Glutamatergic neuron (in vitro differentiated cells): ENCODE measurements around the gene EHBP1L1. TPM values are rescaled to one million over a fixed set of nuclear protein-coding genes. Genes with fewer than 3 reads are reported as not detected.

Experiments
- DNase-seq: peaks from one replicate; pipeline ENCODE4 v3.0.0; 2022
- H3K27ac Mint-ChIP-seq: one replicate; pipeline ENCODE4 v1.8.0; 2020; ENCODE audit warnings: mild to moderate bottlenecking, mixed read lengths, inconsistent platforms; ENCODE audit not compliant: unreplicated experiment
- H3K27me3 Mint-ChIP-seq: one replicate; pipeline ENCODE4 v1.8.0; 2020; ENCODE audit warnings: mild to moderate bottlenecking, moderate library complexity, mixed read lengths, inconsistent platforms; ENCODE audit not compliant: unreplicated experiment
- H3K36me3 Mint-ChIP-seq: one replicate; pipeline ENCODE4 v1.8.0; 2020; ENCODE audit warnings: mild to moderate bottlenecking, mixed read lengths, inconsistent platforms; ENCODE audit not compliant: unreplicated experiment
- H3K4me1 Mint-ChIP-seq: one replicate; pipeline ENCODE4 v1.8.0; 2020; ENCODE audit warnings: mild to moderate bottlenecking, low read depth, mixed read lengths, inconsistent platforms; ENCODE audit not compliant: unreplicated experiment
- H3K4me3 Mint-ChIP-seq: one replicate; pipeline ENCODE4 v1.8.0; 2020; ENCODE audit warnings: mild to moderate bottlenecking, mixed read lengths, inconsistent platforms; ENCODE audit not compliant: unreplicated experiment
- H3K9me3 Mint-ChIP-seq: one replicate; pipeline ENCODE4 v1.8.0; 2020; ENCODE audit warnings: mild to moderate bottlenecking, moderate library complexity, mixed read lengths, inconsistent platforms; ENCODE audit not compliant: unreplicated experiment
- long read RNA-seq: library from polyadenylated mRNA; unstranded; transcript quantifications from one replicate; pipeline ENCODE4 v2.0.0, GENCODE V29; 2020; ENCODE audit not compliant: unreplicated experiment
- total RNA-seq: library from RNA; stranded (reverse); fragmentation: NEBNext Ultra II Directional; extraction: Animal tissue kit (Norgen Biotek cat#: 25700); gene quantifications from one replicate; pipeline ENCODE4 v1.2.1, GENCODE V29; 2021; ENCODE audit not compliant: unreplicated experiment
- TF ChIP-seq, protein P1 (sequence below): fragments of 200-600 bp; sonication (generic); IDR thresholded peaks from one replicate; pipeline ENCODE4 v1.5.0; 2021; ENCODE audit not compliant: partially characterized antibody, unreplicated experiment

EHBP1L1 gene
- total RNA-seq = 14.2 TPM
- long read RNA-seq, partial matches to known transcripts = 1 of 5 reads
- long read RNA-seq, other reads (novel, unspliced or antisense) = 1 of 5 reads

DNA sequence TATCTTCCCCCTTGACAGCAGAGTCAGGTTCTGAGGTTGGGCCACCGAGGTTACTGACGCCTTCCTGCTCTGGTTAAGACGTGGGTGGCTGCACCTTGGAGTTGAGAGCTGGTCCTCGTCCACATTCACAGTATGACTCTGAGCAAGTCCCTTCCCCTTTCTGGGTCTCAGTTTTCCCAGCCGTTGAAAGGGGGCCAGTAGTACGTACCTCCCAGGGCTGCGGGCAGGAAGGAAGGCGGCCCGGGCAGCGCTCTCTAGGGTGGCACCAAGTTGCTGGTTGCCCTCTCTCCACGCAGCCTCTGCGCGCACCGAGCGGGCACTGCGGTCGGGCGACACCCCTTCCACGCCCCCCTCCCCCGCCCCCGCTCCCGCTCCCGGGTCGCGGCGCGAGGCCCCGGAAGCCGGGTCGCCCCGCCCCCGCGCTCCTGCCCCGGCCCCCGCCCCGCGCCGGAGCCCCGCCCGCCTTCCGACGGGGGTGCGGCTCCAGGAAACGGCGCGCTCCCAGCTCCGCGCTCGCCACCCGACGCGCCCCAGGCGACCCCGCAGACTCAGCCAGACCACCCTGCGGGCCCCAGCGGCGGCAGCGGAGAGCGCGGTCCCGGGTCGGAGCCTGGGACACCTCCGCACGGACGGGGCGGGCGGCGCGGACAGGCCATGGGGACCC, at the start of gene EHBP1L1:
EHBP1L1 (plus strand) TSS at position 486 of the 664 bp plus-strand sequence. CDS start 250 bp downstream, outside the sequence.
- Mint-ChIP-seq H3K27me3 (peaks cover 22% of the 10 kb centered on the region), H3K4me1 (peaks cover 20% of the 10 kb centered on the region), H3K27ac (peak within 1 kb of the TSS; percentile 52), H3K36me3 (no peaks in the 10 kb centered on the region), H3K9me3 (peaks cover 25% of the 10 kb centered on the region), H3K4me3 (peak within 1 kb of the TSS; percentile 85)
- no peak for DNase-seq
- TF ChIP-seq, protein P1, sequence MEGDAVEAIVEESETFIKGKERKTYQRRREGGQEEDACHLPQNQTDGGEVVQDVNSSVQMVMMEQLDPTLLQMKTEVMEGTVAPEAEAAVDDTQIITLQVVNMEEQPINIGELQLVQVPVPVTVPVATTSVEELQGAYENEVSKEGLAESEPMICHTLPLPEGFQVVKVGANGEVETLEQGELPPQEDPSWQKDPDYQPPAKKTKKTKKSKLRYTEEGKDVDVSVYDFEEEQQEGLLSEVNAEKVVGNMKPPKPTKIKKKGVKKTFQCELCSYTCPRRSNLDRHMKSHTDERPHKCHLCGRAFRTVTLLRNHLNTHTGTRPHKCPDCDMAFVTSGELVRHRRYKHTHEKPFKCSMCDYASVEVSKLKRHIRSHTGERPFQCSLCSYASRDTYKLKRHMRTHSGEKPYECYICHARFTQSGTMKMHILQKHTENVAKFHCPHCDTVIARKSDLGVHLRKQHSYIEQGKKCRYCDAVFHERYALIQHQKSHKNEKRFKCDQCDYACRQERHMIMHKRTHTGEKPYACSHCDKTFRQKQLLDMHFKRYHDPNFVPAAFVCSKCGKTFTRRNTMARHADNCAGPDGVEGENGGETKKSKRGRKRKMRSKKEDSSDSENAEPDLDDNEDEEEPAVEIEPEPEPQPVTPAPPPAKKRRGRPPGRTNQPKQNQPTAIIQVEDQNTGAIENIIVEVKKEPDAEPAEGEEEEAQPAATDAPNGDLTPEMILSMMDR = no peak

DNA sequence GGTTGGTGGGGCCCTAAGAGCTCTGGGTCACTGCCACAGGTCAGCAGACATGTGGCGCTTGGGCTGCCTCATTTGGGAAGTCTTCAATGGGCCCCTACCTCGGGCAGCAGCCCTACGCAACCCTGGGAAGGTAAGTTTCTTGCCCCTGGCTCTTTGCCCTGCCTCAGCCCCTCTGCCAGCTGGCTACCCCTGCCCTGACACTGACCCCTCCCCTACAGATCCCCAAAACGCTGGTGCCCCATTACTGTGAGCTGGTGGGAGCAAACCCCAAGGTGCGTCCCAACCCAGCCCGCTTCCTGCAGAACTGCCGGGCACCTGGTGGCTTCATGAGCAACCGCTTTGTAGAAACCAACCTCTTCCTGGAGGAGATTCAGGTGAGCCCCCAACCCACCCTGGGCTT, 49.1 kb upstream of the EHBP1L1 start:
- Mint-ChIP-seq H3K27ac (no peak overlapping the region), H3K4me1 (peaks cover 9% of the 10 kb centered on the region)
- TF ChIP-seq, protein P1 = no peak

GRCh38 chr11:65528819-65529350, 47.0 kb upstream of the EHBP1L1 start:
- Mint-ChIP-seq H3K4me3 (no peak overlapping the region), H3K36me3 (no peaks in the 10 kb centered on the region)
- TF ChIP-seq, protein P1 = no peak

More for the DNA sequence above, 49.1 kb upstream of the EHBP1L1 start:
- Mint-ChIP-seq H3K9me3 (peaks cover 1% of the 10 kb centered on the region), H3K4me3 (peak overlapping the region; percentile 49), H3K36me3 (no peaks in the 10 kb centered on the region), H3K27me3 (peaks cover 2% of the 10 kb centered on the region)
- DNase-seq = no peak

GRCh38 chr11:65529475-65530156, 46.2 kb upstream of the EHBP1L1 start:
- TF ChIP-seq, protein P1 = no peak
- no peak for DNase-seq
- no peak overlapping the region for H3K27ac Mint-ChIP-seq
- no peaks in the 10 kb centered on the region for H3K36me3 Mint-ChIP-seq
- H3K4me3 Mint-ChIP-seq = no peak overlapping the region
- peaks cover 2% of the 10 kb centered on the region for H3K27me3 Mint-ChIP-seq
- peaks cover 1% of the 10 kb centered on the region for H3K9me3 Mint-ChIP-seq
- peaks cover 4% of the 10 kb centered on the region for H3K4me1 Mint-ChIP-seq

More at GRCh38 chr11:65528819-65529350, 47.0 kb upstream of the EHBP1L1 start:
- Mint-ChIP-seq H3K9me3 (peaks cover 1% of the 10 kb centered on the region), H3K27me3 (peaks cover 2% of the 10 kb centered on the region), H3K4me1 (peaks cover 6% of the 10 kb centered on the region), H3K27ac (no peak overlapping the region)
- no peak for DNase-seq

GRCh38 chr11:65530157-65530496, 45.7 kb upstream of the EHBP1L1 start:
- TF ChIP-seq, protein P1 = no peak
- H3K4me3 Mint-ChIP-seq = peak overlapping the region; percentile 38
- H3K27me3 Mint-ChIP-seq = peaks cover 3% of the 10 kb centered on the region
- no peak for DNase-seq
- H3K9me3 Mint-ChIP-seq = peaks cover 1% of the 10 kb centered on the region
- H3K36me3 Mint-ChIP-seq = no peaks in the 10 kb centered on the region
- H3K27ac Mint-ChIP-seq = no peak overlapping the region
- peaks cover 5% of the 10 kb centered on the region for H3K4me1 Mint-ChIP-seq
